Body of pancreas (tissue), 4 donors: ENCODE measurements around the gene FOXP1. TPM values are rescaled to one million over a fixed set of nuclear protein-coding genes. Genes with fewer than 3 reads are reported as not detected.

Source experiments
- ATAC-seq: fragments of 150-250 bp; one replicate; pipeline ENCODE4 v1.9.1; 2016
- DNase-seq, 4 donors: peaks; one replicate each; pipeline ENCODE4 v3.0.0-alpha.2; 2019
- H3K27ac ChIP-seq, 4 donors: fragments of 200-600 bp; sonication (generic); 1 replicate in 3 of 4; 2 replicates in 1 of 4; pipeline versions ENCODE4 v1.5.1 to v1.6.1; 2016 to 2019; ENCODE audit warnings: mild to moderate bottlenecking in 1 of 4, mixed read lengths in 1 of 4, moderate library complexity in 1 of 4
- H3K27me3 ChIP-seq, 2 donors: fragments of 200-600 bp; sonication (generic); one replicate each; pipeline ENCODE4 v1.6.0; 2016; ENCODE audit warnings: mild to moderate bottlenecking in 1 of 2
- H3K36me3 ChIP-seq, 2 donors: fragments of 200-600 bp; sonication (generic); replicated peaks in 1 of 2; 2 replicates each; pipeline ENCODE4 v1.5.1; 2016; ENCODE audit warnings: low read depth in 2 of 2; ENCODE audit not compliant: insufficient read depth in 1 of 2
- H3K4me1 ChIP-seq: fragments of 200-600 bp; sonication (generic); one replicate; pipeline ENCODE4 v1.6.0; 2016
- H3K4me3 ChIP-seq, 2 donors: fragments of 200-600 bp; sonication (generic); 1 replicate in 1 of 2; 2 replicates in 1 of 2; pipeline ENCODE4 v1.5.1; 2016 to 2019
- H3K9me3 ChIP-seq, 3 donors: fragments of 200-600 bp; sonication (generic); 1 replicate in 2 of 3; 2 replicates in 1 of 3; pipeline ENCODE4 v1.5.1; 2016
- CTCF ChIP-seq, 7 experiments: fragments of 450-650 bp in 4 of 7; fragments of 200-600 bp in 3 of 7; sonication (generic) in 3 of 7; IDR thresholded peaks; one replicate each; pipeline ENCODE4 v1.5.1; 2016 to 2019; ENCODE audit warnings: antibody characterized with exemption in 7 of 7
- POLR2A ChIP-seq, 3 donors: fragments of 450-650 bp; IDR thresholded peaks; one replicate each; pipeline ENCODE4 v1.6.1; 2016; ENCODE audit warnings: antibody characterized with exemption in 3 of 3, mild to moderate bottlenecking in 2 of 3
- WGBS, 2 donors: methylation state at CpG; one replicate each; pipeline ENCODE4 v1.1.5; 2017; 5-methylcytosine and 5-hydroxymethylcytosine counted together
- intact Hi-C: fragments of 100-400 bp; cut with DNase I; formaldehyde crosslinking; loops from one replicate; pipeline ENCODE4 v1.15.1; 2023
- total RNA-seq, 2 donors: library from RNA; depleted of rRNA; stranded (reverse); fragments of >200 nt; gene quantifications; one replicate each; pipeline ENCODE4 v1.1.0, GENCODE V29; 2016

Gene FOXP1
- total RNA-seq, 2 donors from 2014 or later, result 85.7 to 86.1 TPM

GRCh38 chr3:70933105-70933810 is 650.3 kb downstream of the FOXP1 start:
- Histone ChIP-seq H3K27ac (no peak overlapping the region), H3K9me3 (no peaks in the 10 kb centered on the region), H3K36me3 (no peaks in the 10 kb centered on the region), H3K4me1 (no peaks in the 10 kb centered on the region), H3K27me3 (no peaks in the 10 kb centered on the region), H3K4me3 (no peak overlapping the region)
- TF ChIP-seq POLR2A (IDR thresholded peaks at IDR 0.05), result no peak
- TF ChIP-seq CTCF (IDR thresholded peaks at IDR 0.05), result no peak
- WGBS, 2 donors, result 74% methylated on average over 7 of the region's 7 CpGs
- DNase-seq, result no peak
- ATAC-seq, result no peak
- intact Hi-C loops, result no loop called here

GRCh38 chr3:70930066-70930465 is 653.5 kb downstream of the FOXP1 start:
- no peaks in the 10 kb centered on the region for H3K9me3 ChIP-seq
- no peaks in the 10 kb centered on the region for H3K27me3 ChIP-seq
- no peak for DNase-seq
- no peaks in the 10 kb centered on the region for H3K36me3 ChIP-seq
- intact Hi-C loops, result no loop called here
- no peak overlapping the region for H3K27ac ChIP-seq
- no peaks in the 10 kb centered on the region for H3K4me1 ChIP-seq
- TF ChIP-seq CTCF (IDR thresholded peaks at IDR 0.05) (no peak), POLR2A (IDR thresholded peaks at IDR 0.05) (no peak)
- no peak for ATAC-seq
- no peak overlapping the region for H3K4me3 ChIP-seq
- 92 to 99% methylated on average over 4 of the region's 4 CpGs for WGBS, 2 donors

GRCh38 chr3:70927239-70927638 is 656.3 kb downstream of the FOXP1 start:
- WGBS, 2 donors, result 93% methylated on average over 4 of the region's 4 CpGs
- DNase-seq, result no peak
- H3K9me3 ChIP-seq, result no peaks in the 10 kb centered on the region
- H3K27ac ChIP-seq, result no peak overlapping the region
- no peaks in the 10 kb centered on the region for H3K4me1 ChIP-seq
- H3K4me3 ChIP-seq, result no peak overlapping the region
- H3K27me3 ChIP-seq, result no peaks in the 10 kb centered on the region
- no peaks in the 10 kb centered on the region for H3K36me3 ChIP-seq
- TF ChIP-seq POLR2A (IDR thresholded peaks at IDR 0.05), result no peak
- no peak for TF ChIP-seq CTCF (IDR thresholded peaks at IDR 0.05)
- no peak for ATAC-seq
- intact Hi-C loops, result no loop called here

DNA sequence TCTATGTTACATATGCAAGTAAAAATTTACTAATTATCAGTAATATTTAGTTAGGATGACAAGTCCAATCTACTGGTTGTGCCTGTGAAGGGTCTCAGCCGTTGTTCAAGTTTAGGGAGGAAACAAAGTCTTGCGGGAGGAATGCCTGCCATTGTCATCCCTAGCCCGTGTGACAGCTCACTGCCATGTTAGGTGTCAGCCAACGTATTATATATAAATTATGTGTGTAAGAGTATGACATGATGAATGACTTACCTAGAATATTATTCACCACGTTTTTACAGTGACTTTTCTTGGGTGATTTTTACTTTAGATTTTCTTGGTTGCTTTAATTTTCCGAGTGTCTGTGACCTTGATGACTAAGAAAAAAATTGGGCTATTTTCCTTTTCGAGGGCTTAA is 656.7 kb downstream of the FOXP1 start:
- ATAC-seq (no peak), DNase-seq (no peak)
- TF ChIP-seq POLR2A (IDR thresholded peaks at IDR 0.05), result no peak
- no peak for TF ChIP-seq CTCF (IDR thresholded peaks at IDR 0.05)
- Histone ChIP-seq H3K27ac (no peak overlapping the region), H3K9me3 (no peaks in the 10 kb centered on the region), H3K36me3 (no peaks in the 10 kb centered on the region), H3K4me3 (no peak overlapping the region), H3K27me3 (no peaks in the 10 kb centered on the region), H3K4me1 (no peaks in the 10 kb centered on the region)
- intact Hi-C loops, result no loop called here
- WGBS, 2 donors, result 64 to 68% methylated on average over 7 of the region's 7 CpGs

DNA sequence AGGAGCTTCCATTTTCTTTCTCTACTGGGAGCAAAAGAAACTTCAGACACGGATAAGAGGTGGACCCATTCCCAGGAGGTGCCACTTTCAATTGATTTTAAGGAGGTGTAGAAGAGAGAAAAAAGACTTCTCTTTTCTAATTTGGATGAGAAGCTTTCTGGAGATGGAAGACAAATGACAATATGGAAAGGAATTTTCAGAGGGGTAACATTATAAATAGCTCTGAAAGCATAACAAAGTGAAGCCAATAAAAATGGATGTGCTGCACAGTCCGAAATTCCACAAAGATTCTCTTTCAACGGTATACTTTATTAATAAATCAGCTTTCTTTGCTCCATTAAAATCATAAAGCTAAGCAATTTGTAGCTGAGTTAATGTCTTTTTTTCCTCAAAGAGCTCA is 663.9 kb downstream of the FOXP1 start:
- Histone ChIP-seq H3K9me3 (no peaks in the 10 kb centered on the region), H3K36me3 (no peaks in the 10 kb centered on the region), H3K4me1 (no peaks in the 10 kb centered on the region), H3K4me3 (no peak overlapping the region), H3K27ac (no peak overlapping the region), H3K27me3 (no peaks in the 10 kb centered on the region)
- ATAC-seq (no peak), DNase-seq (no peak)
- 77 to 85% methylated on average over 3 of the region's 3 CpGs for WGBS, 2 donors
- intact Hi-C loops, result no loop called here
- TF ChIP-seq CTCF (IDR thresholded peaks at IDR 0.05), result no peak
- no peak for TF ChIP-seq POLR2A (IDR thresholded peaks at IDR 0.05)
